ENCODE results near the gene TBCD. TPM values are rescaled to one million over a fixed set of nuclear protein-coding genes. Genes with fewer than 3 reads are reported as not detected.

Gene TBCD
- total RNA-seq, 1 experiment from 2014 or later: 94.6 TPM

DNA sequence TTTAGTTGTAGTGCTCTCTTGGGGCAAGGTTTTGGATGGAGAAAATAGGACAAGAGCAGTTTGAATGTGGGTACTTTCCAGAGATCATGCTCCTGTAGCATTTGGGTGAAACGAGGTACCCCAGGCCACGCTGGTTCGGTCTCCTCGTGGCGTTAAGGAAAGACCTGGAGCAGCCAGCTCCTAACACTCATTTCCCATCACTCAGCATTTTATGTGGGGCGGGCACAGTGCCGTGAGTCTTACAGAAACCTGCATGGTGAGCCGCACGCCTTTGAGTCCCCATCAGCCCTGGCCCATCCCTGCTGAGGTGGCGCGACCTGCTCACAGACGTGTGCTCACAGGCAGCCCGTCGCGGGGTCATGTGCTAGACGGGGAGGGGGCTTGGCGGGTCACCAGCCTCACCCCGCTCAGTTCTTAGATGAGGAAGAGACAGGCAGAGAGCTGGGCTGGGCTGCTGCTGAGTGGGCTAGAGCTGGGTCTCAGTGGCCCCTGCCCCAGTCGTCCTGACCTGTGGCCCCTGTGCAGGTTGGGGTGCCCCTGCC is 37.3 kb downstream of the TBCD start:
- no peak overlapping the region for H3K4me3 ChIP-seq (ENCODE audit: low read depth, low read length)
- ChIA-PET CTCF (no interaction called here), POLR2A (no interaction called here)
- no peaks in the 10 kb centered on the region; the same call in 1 of the 2 replicates for H3K36me3 ChIP-seq (ENCODE audit: control insufficient read depth, insufficient read depth, low read length)
- BruUV-seq (replicated peaks): no TSS peak
- H3K27me3 ChIP-seq (replicated peaks; ENCODE audit: control insufficient read depth, insufficient read depth, low read length): no peaks in the 10 kb centered on the region
- Mint-ChIP-seq H3K4me3 (ENCODE audit: unreplicated experiment) (no peak overlapping the region), H3K36me3 (ENCODE audit: insufficient read depth, unreplicated experiment) (peaks cover 10% of the 10 kb centered on the region), H3K27me3 (ENCODE audit: insufficient read depth, unreplicated experiment) (no peaks in the 10 kb centered on the region), H3K4me1 (ENCODE audit: low read depth, unreplicated experiment) (no peaks in the 10 kb centered on the region), H3K9me3 (ENCODE audit: unreplicated experiment) (no peaks in the 10 kb centered on the region), H3K27ac (ENCODE audit: unreplicated experiment) (no peak overlapping the region)
- TF ChIP-seq CTCF (IDR thresholded peaks at IDR 0.05; ENCODE audit: insufficient read depth in 1 of 2, low read depth in 1 of 2, low read length in 1 of 2, severe bottlenecking in 1 of 2, unreplicated experiment in 1 of 2): no peak
- H3K4me1 ChIP-seq: no peaks in the 10 kb centered on the region
- no peaks in the 10 kb centered on the region for H3K9me3 ChIP-seq
- intact Hi-C loops (cut with micrococcal nuclease; ENCODE audit: unreplicated experiment): no loop called here
- no peak for DNase-seq

DNA sequence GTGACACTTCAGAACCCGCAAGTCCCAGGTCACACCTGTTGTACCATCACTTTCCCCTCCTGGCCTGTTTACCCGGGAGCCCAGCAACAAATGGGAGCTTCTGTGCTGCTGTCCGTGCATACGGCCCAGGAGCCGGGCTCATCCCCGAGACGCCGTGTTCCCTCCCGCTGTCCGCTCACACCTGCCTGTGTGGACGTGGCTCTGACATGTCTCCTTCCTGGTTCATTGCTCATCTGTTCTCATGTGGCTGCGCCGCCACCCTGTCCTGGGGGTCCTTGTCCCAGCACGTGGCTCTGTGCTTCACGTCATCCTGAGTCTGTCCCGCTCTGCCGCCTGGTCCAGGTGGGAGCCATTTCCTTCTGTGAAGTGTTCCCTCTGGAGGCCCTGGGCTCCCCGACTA is 37.9 kb downstream of the TBCD start:
- ChIA-PET POLR2A (no interaction called here), CTCF (no interaction called here)
- peaks cover 5% of the 10 kb centered on the region for H3K36me3 Mint-ChIP-seq (ENCODE audit: insufficient read depth, unreplicated experiment)
- TF ChIP-seq CTCF (IDR thresholded peaks at IDR 0.05; ENCODE audit: insufficient read depth in 1 of 2, low read depth in 1 of 2, low read length in 1 of 2, severe bottlenecking in 1 of 2, unreplicated experiment in 1 of 2): no peak
- no TSS peak for BruUV-seq (replicated peaks)
- H3K4me1 ChIP-seq: no peaks in the 10 kb centered on the region
- H3K9me3 ChIP-seq: no peaks in the 10 kb centered on the region
- peak overlapping the region; percentile 24 for H3K27ac Mint-ChIP-seq (ENCODE audit: unreplicated experiment)
- no peaks in the 10 kb centered on the region for H3K4me1 Mint-ChIP-seq (ENCODE audit: low read depth, unreplicated experiment)
- H3K27me3 Mint-ChIP-seq (ENCODE audit: insufficient read depth, unreplicated experiment): no peaks in the 10 kb centered on the region
- H3K4me3 ChIP-seq (ENCODE audit: low read depth, low read length): no peak overlapping the region
- DNase-seq: no peak
- H3K36me3 ChIP-seq (ENCODE audit: control insufficient read depth, insufficient read depth, low read length): no peaks in the 10 kb centered on the region; the same call in 1 of the 2 replicates
- intact Hi-C loops (cut with micrococcal nuclease; ENCODE audit: unreplicated experiment): loop anchor here (10.0 kb wide), 1 partner anchor 315 kb away; no protein-coding TSS in a partner anchor
- no peaks in the 10 kb centered on the region for H3K27me3 ChIP-seq (replicated peaks; ENCODE audit: control insufficient read depth, insufficient read depth, low read length)
- no peaks in the 10 kb centered on the region for H3K9me3 Mint-ChIP-seq (ENCODE audit: unreplicated experiment)
- H3K4me3 Mint-ChIP-seq (ENCODE audit: unreplicated experiment): no peak overlapping the region

GRCh38 chr17:82790391-82790790 is 38.5 kb downstream of the TBCD start:
- CTCF ChIA-PET: no interaction called here
- intact Hi-C loops (cut with micrococcal nuclease; ENCODE audit: unreplicated experiment): loop anchor here (10.0 kb wide), 1 partner anchor 316 kb away; no protein-coding TSS in a partner anchor
- Mint-ChIP-seq H3K27me3 (ENCODE audit: insufficient read depth, unreplicated experiment) (no peaks in the 10 kb centered on the region), H3K27ac (ENCODE audit: unreplicated experiment) (no peak overlapping the region), H3K9me3 (ENCODE audit: unreplicated experiment) (no peaks in the 10 kb centered on the region), H3K4me3 (ENCODE audit: unreplicated experiment) (no peak overlapping the region), H3K4me1 (ENCODE audit: low read depth, unreplicated experiment) (no peaks in the 10 kb centered on the region), H3K36me3 (ENCODE audit: insufficient read depth, unreplicated experiment) (peaks cover 5% of the 10 kb centered on the region)
- H3K27me3 ChIP-seq (replicated peaks; ENCODE audit: control insufficient read depth, insufficient read depth, low read length): no peaks in the 10 kb centered on the region
- DNase-seq: no peak
- BruUV-seq (replicated peaks): no TSS peak
- H3K9me3 ChIP-seq: no peaks in the 10 kb centered on the region
- TF ChIP-seq CTCF (IDR thresholded peaks at IDR 0.05; ENCODE audit: insufficient read depth in 1 of 2, low read depth in 1 of 2, low read length in 1 of 2, severe bottlenecking in 1 of 2, unreplicated experiment in 1 of 2): no peak
- no peak overlapping the region for H3K4me3 ChIP-seq (ENCODE audit: low read depth, low read length)
- no peaks in the 10 kb centered on the region for H3K4me1 ChIP-seq
- POLR2A ChIA-PET: no interaction called here
- no peaks in the 10 kb centered on the region; the same call in 1 of the 2 replicates for H3K36me3 ChIP-seq (ENCODE audit: control insufficient read depth, insufficient read depth, low read length)

All from Caco-2 (cell line).